PFSK-1 (cell line): ENCODE results near the gene BCAR3.

Experiments used
- FOXP2 ChIP-seq: optimal IDR thresholded peaks from 2 replicates; pipeline ENCODE3; 2011; ENCODE audit warnings: borderline replicate concordance, control low read depth, inconsistent platforms; ENCODE audit not compliant: insufficient read depth; ENCODE audit errors: extremely low read length, extremely low read depth
- POLR2AphosphoS5 ChIP-seq: IDR thresholded peaks from 2 replicates; pipeline ENCODE4 v1.6.1; 2012; ENCODE audit warnings: low read depth, mild to moderate bottlenecking, control low read depth, low read length, moderate library complexity
- SIN3A ChIP-seq: IDR thresholded peaks from 2 replicates; pipeline ENCODE4 v1.6.1; 2012; ENCODE audit warnings: mild to moderate bottlenecking, low read length, moderate library complexity, borderline replicate concordance; ENCODE audit not compliant: insufficient read depth
- TAF1 ChIP-seq: IDR thresholded peaks from 2 replicates; pipeline ENCODE4 v1.6.1; 2012; ENCODE audit warnings: low read length, control low read depth, borderline replicate concordance; ENCODE audit not compliant: insufficient read depth
- TF ChIP-seq, protein P1 (sequence below), 2 experiments: IDR thresholded peaks; 2 replicates each; pipeline versions ENCODE4 v1.6.1 to v1.8.0; 2011 to 2012; ENCODE audit warnings: low read depth in 2 of 2, low read length in 2 of 2, control low read depth in 1 of 2, inconsistent platforms in 1 of 2, mild to moderate bottlenecking in 1 of 2, moderate library complexity in 1 of 2; ENCODE audit not compliant: insufficient read depth in 1 of 2

Gene BCAR3

DNA sequence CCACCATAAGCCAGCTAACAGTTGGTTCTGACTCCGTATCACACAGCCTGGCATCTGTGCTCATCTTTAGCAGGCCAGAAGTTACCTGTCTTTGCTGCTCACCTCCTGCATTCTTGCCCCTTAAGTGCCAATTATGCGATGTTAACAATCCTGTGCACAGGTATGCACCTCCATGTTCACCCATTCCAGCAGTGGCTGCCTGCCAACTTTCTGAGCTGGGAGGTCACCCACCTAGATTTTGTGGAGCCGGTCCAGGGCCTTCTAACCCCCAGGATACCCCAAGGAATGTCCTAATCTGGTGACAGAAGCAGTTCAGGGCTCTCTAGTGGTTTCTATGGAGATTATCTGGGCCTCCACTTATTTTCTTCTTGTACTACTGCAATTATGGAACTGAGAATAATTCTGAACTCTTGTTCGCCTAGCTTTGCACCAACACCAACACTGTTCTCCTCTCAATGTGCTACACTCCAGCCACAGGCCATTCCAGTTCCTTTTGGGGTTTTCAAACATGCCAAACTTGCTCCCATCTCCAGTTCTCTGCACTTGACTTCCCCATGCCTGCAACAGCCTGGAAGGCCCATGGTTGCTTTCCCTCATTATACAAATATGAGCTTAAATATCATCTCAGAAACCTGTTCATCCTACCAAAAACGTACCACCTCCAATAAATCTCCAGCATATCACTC is 9.0 kb downstream of the BCAR3 start:
- TF ChIP-seq SIN3A: no peak
- no peak for TF ChIP-seq FOXP2
- TF ChIP-seq, protein P1, sequence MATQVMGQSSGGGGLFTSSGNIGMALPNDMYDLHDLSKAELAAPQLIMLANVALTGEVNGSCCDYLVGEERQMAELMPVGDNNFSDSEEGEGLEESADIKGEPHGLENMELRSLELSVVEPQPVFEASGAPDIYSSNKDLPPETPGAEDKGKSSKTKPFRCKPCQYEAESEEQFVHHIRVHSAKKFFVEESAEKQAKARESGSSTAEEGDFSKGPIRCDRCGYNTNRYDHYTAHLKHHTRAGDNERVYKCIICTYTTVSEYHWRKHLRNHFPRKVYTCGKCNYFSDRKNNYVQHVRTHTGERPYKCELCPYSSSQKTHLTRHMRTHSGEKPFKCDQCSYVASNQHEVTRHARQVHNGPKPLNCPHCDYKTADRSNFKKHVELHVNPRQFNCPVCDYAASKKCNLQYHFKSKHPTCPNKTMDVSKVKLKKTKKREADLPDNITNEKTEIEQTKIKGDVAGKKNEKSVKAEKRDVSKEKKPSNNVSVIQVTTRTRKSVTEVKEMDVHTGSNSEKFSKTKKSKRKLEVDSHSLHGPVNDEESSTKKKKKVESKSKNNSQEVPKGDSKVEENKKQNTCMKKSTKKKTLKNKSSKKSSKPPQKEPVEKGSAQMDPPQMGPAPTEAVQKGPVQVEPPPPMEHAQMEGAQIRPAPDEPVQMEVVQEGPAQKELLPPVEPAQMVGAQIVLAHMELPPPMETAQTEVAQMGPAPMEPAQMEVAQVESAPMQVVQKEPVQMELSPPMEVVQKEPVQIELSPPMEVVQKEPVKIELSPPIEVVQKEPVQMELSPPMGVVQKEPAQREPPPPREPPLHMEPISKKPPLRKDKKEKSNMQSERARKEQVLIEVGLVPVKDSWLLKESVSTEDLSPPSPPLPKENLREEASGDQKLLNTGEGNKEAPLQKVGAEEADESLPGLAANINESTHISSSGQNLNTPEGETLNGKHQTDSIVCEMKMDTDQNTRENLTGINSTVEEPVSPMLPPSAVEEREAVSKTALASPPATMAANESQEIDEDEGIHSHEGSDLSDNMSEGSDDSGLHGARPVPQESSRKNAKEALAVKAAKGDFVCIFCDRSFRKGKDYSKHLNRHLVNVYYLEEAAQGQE (IDR thresholded peaks at IDR 0.05; ENCODE audit: insufficient read depth in 1 of 2, low read depth in 2 of 2, low read length in 2 of 2): no peak
- no peak for TF ChIP-seq POLR2AphosphoS5
- no peak for TF ChIP-seq TAF1

DNA sequence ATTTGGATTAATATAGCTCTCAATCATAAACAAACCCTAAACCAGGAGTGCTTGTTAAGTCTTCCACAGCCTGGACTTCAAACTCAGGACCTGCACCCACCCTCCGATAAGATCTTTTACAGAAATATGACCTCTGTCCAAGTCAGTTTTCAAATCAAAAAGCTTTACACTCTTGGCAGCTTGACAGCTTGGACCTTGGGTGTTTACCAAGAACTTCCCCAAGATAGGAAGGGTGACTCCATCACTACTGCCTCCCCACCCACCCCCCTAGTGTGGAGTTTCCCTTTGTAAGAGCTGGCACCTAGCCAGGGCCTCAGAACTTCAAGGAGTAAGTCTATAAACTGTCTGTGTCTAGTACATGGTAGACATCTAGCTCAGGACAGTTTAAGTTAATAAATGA is 9.6 kb downstream of the BCAR3 start:
- TF ChIP-seq POLR2AphosphoS5: no peak
- no peak for TF ChIP-seq SIN3A

DNA sequence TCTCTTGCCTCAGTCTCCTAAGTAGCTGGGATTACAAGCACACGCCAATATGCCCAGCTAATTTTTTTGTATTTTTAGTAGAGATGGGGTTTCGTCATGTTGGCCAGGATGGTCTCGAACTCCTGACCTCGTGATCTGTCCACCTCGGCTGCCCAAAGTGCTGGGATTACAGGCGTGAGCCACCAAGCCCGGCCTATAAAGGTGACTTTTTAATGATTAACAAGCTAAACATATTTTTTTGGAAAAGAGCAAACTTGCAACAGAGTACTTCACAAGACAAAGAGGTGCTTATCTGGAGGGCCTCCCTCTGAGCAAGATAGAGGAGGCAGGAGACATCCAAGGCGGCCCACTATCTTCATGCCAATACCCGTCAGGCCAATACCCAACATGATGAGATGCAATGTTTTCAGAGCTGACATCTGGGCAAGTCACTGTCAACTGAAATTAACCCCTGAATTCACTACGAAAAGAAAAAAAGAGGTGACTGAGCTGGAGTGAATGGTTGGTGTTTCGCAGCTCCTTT is 10.5 kb downstream of the BCAR3 start:
- TF ChIP-seq, protein P1 (IDR thresholded peaks at IDR 0.05; ENCODE audit: insufficient read depth in 1 of 2, low read depth in 2 of 2, low read length in 2 of 2): no peak
- no peak for TF ChIP-seq POLR2AphosphoS5
- no peak for TF ChIP-seq TAF1
- no peak for TF ChIP-seq FOXP2
- no peak for TF ChIP-seq SIN3A

DNA sequence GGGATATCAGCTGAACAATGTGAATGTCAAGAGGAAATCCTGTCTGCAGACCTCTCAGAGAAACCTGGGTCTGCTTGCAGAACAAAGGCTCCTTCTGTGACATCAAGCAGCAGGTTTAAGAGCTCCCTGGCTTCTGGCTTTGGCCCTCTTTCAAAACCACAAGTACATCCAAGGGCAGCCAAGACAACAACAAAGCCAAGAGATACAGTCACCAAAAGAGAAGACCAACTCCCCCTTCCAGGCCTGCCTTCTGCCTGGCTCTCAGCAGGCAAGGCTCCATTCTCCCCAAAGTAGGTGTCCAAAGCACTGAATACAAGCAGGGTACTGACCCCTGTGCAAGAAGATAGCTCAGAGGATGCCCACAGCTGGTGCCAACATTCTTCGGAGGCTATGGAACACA is 11.5 kb downstream of the BCAR3 start:
- TF ChIP-seq, protein P1 (IDR thresholded peaks at IDR 0.05; ENCODE audit: insufficient read depth in 1 of 2, low read depth in 2 of 2, low read length in 2 of 2): no peak
- no peak for TF ChIP-seq POLR2AphosphoS5
- TF ChIP-seq FOXP2: no peak
- TF ChIP-seq SIN3A: no peak
- no peak for TF ChIP-seq TAF1

DNA sequence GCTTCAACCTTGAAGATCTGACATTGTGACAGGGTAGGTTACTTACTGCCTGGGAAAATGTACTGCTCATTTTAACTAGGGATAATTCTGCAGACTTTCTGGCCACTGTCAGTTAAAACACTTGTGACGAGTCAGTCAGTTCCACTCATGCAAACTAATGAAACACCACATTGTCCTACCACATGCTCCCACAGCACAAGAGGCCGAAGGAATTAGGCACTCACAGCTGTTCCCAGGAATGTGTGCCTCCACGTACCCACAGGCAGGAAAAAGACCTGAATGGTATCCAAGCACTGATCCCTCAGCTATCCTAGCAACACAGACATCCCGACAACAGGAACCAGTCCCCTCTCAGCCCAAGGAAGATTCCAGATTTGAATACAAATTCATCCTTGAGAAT is 12.3 kb downstream of the BCAR3 start:
- TF ChIP-seq TAF1 (no peak), POLR2AphosphoS5 (no peak), FOXP2 (no peak), SIN3A (no peak)
- TF ChIP-seq, protein P1 (IDR thresholded peaks at IDR 0.05; ENCODE audit: insufficient read depth in 1 of 2, low read depth in 2 of 2, low read length in 2 of 2): no peak
